Epidermal melanocyte (primary cell): ENCODE data around the gene NHS.

Experiments used
- DNase-seq: peaks from one replicate; pipeline ENCODE4 v3.0.0; 2011; ENCODE audit warnings: low spot score; ENCODE audit not compliant: insufficient read length

NHS gene

GRCh38 chrX:17768997-17769396 is 394.0 kb downstream of the NHS start:
- no peak for DNase-seq

- DNase-seq = no peak
Observed at GRCh38 chrX:17769701-17770269, 394.8 kb downstream of the NHS start.

GRCh38 chrX:17773221-17773876 is 398.3 kb downstream of the NHS start:
- no peak for DNase-seq

- no peak for DNase-seq
Observed at GRCh38 chrX:17774053-17774452, 399.1 kb downstream of the NHS start.

GRCh38 chrX:17778997-17779396 is 404.0 kb downstream of the NHS start:
- no peak for DNase-seq

- DNase-seq = no peak
Observed at GRCh38 chrX:17779434-17779833, 404.4 kb downstream of the NHS start.
